SK-N-SH treated with all-trans-retinoic acid at 6 μM for 48 hours (cell line): ENCODE results near the gene ZNF708.

Experiments used
- ATAC-seq: fragments of 200-7000 bp; cut with Tn5 transposase; 3 replicates; pipeline ENCODE4 v1.9.1; 2020; ENCODE audit warnings: mild to moderate bottlenecking, moderate library complexity
- ARNTL ChIP-seq: fragments of 450-650 bp; formaldehyde crosslinking; IDR thresholded peaks from 2 replicates; pipeline ENCODE4 v1.5.0; 2020; ENCODE audit warnings: low read depth, mild to moderate bottlenecking, moderate library complexity, borderline replicate concordance
- CREB5 ChIP-seq: fragments of 250-450 bp; sonication (Bioruptor Pico); IDR thresholded peaks from 2 replicates; pipeline ENCODE4 v1.5.1; 2020; ENCODE audit warnings: low read depth, mild to moderate bottlenecking, moderate library complexity
- CSRNP3 ChIP-seq: fragments of 250-450 bp; sonication (Bioruptor Pico); IDR thresholded peaks from 2 replicates; pipeline ENCODE4 v1.5.1; 2021; ENCODE audit warnings: mild to moderate bottlenecking, moderate library complexity
- GLIS3 ChIP-seq: fragments of 250-450 bp; sonication (Bioruptor Pico); IDR thresholded peaks from 2 replicates; pipeline ENCODE4 v1.5.0; 2020; ENCODE audit warnings: mild to moderate bottlenecking, moderate library complexity
- ISL1 ChIP-seq: fragments of 250-450 bp; sonication (Bioruptor Pico); IDR thresholded peaks from 2 replicates; pipeline ENCODE4 v2.1.2; 2022; ENCODE audit warnings: mild to moderate bottlenecking, moderate library complexity
- OSR1 ChIP-seq: fragments of 250-450 bp; sonication (Bioruptor Pico); IDR thresholded peaks from 2 replicates; pipeline ENCODE4 v1.8.0; 2022; ENCODE audit warnings: moderate library complexity, mild to moderate bottlenecking, inconsistent platforms
- PATZ1 ChIP-seq: fragments of 250-450 bp; sonication (Bioruptor Pico); IDR thresholded peaks from 2 replicates; pipeline ENCODE4 v1.8.0; 2020; ENCODE audit warnings: mild to moderate bottlenecking, moderate library complexity, borderline replicate concordance
- POU6F1 ChIP-seq: fragments of 250-450 bp; sonication (Bioruptor Pico); IDR thresholded peaks from 2 replicates; pipeline ENCODE4 v1.8.0; 2021; ENCODE audit warnings: low read depth, mild to moderate bottlenecking, moderate library complexity, borderline replicate concordance
- PPARA ChIP-seq: fragments of 250-450 bp; sonication (Bioruptor Pico); IDR thresholded peaks from 2 replicates; pipeline ENCODE4 v1.5.0; 2020; ENCODE audit warnings: mild to moderate bottlenecking, borderline replicate concordance
- RARB ChIP-seq: fragments of 250-450 bp; sonication (Bioruptor Pico); IDR thresholded peaks from 2 replicates; pipeline ENCODE4 v1.8.0; 2021; ENCODE audit warnings: mild to moderate bottlenecking, moderate library complexity
- SNAI2 ChIP-seq: fragments of 250-450 bp; sonication (Bioruptor Pico); IDR thresholded peaks from 2 replicates; pipeline ENCODE4 v1.5.0; 2020; ENCODE audit warnings: mild to moderate bottlenecking, moderate library complexity
- TOX ChIP-seq: fragments of 250-450 bp; sonication (Bioruptor Pico); IDR thresholded peaks from 2 replicates; pipeline ENCODE4 v1.8.0; 2021; ENCODE audit warnings: mild to moderate bottlenecking, moderate library complexity, borderline replicate concordance
- TSHZ2 ChIP-seq: fragments of 250-450 bp; sonication (Bioruptor Pico); IDR thresholded peaks from 2 replicates; pipeline ENCODE4 v1.5.0; 2020; ENCODE audit warnings: mild to moderate bottlenecking, moderate library complexity
- ZC3H10 ChIP-seq: fragments of 250-450 bp; sonication (Bioruptor Pico); IDR thresholded peaks from 2 replicates; pipeline ENCODE4 v1.5.1; 2021; ENCODE audit warnings: mild to moderate bottlenecking, moderate library complexity
- ZFP3 ChIP-seq: fragments of 250-450 bp; sonication (Bioruptor Pico); IDR thresholded peaks from 2 replicates; pipeline ENCODE4 v1.5.0; 2020; ENCODE audit warnings: mild to moderate bottlenecking, moderate library complexity
- ZNF565 ChIP-seq: fragments of 450-650 bp; formaldehyde crosslinking; conservative IDR thresholded peaks from 2 replicates; pipeline ENCODE4 v1.5.0; 2020; ENCODE audit warnings: low read depth, mild to moderate bottlenecking, moderate library complexity
- ZNF70 ChIP-seq: fragments of 450-650 bp; formaldehyde crosslinking; IDR thresholded peaks from 2 replicates; pipeline ENCODE4 v1.5.0; 2020; ENCODE audit warnings: mild to moderate bottlenecking, moderate library complexity
- ZNF8 ChIP-seq: fragments of 450-650 bp; formaldehyde crosslinking; IDR thresholded peaks from 2 replicates; pipeline ENCODE4 v1.5.0; 2020; ENCODE audit warnings: mild to moderate bottlenecking, moderate library complexity

ZNF708 gene

GRCh38 chr19:21328885-21329605 lies at the start of gene ZNF708:
Gene ZNF708, minus strand, starts transcription at chr19:21329410. Its CDS starts 198 bp downstream, at chr19:21329212.
- peak; percentile 100 for ATAC-seq
- no peak for TF ChIP-seq ARNTL (CRISPR knock-in tag)
- TF ChIP-seq ISL1 (CRISPR knock-in tag), result no peak
- no peak for TF ChIP-seq TSHZ2 (CRISPR knock-in tag)
- no peak for TF ChIP-seq ZC3H10 (CRISPR knock-in tag)
- 0 out of 2 replicates have a peak, but pooled peaks have one; percentile 19 for TF ChIP-seq SNAI2 (CRISPR knock-in tag)
- TF ChIP-seq PPARA (CRISPR knock-in tag), result no peak

- no peak for TF ChIP-seq ZFP3
- TF ChIP-seq CREB5 (CRISPR knock-in tag), result no peak
- TF ChIP-seq GLIS3 (CRISPR knock-in tag), result no peak
- no peak for TF ChIP-seq SNAI2 (CRISPR knock-in tag)
- no peak for TF ChIP-seq ZNF70
- no peak for TF ChIP-seq OSR1
- no peak for TF ChIP-seq TSHZ2 (CRISPR knock-in tag)
- TF ChIP-seq ZC3H10 (CRISPR knock-in tag), result no peak
- no peak for TF ChIP-seq RARB
- no peak for TF ChIP-seq POU6F1 (CRISPR knock-in tag)
- no peak for TF ChIP-seq ZNF565 (CRISPR knock-in tag)
- TF ChIP-seq ARNTL (CRISPR knock-in tag), result no peak
- TF ChIP-seq ZNF8, result no peak
- no peak for TF ChIP-seq CSRNP3
- TF ChIP-seq PATZ1, result no peak
- TF ChIP-seq TOX (CRISPR knock-in tag), result no peak
- ATAC-seq, result no peak
Measured at GRCh38 chr19:21362291-21362690, 33.1 kb upstream of the ZNF708 start.
